UCSD-AML1 (cell line): ENCODE measurements around the gene IL1RAP.

Experiments used
- DNase-seq: peaks from one replicate; lab custom pipeline; 2025; ENCODE audit not compliant: unreplicated experiment; lab: John Stamatoyannopoulos, UW

The IL1RAP gene

DNA sequence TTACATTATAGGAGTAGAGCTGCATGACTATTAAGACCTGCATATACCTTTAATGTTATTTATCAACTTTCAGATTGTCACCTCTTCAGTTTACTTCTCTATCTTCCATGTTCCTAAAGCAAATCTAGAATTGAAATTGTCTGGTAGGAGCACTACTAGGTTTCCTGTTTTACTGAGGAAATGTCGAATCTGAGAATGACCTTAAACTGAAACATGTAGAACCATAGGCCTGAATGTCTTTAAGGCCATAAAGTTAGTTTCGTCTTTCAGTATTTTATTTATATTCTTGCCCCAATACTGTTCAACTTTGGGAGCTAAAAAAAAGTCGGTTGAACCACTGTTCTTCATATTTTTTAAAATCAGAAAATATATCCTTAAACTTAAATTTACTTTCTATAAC lies 92.7 kb downstream of the IL1RAP start:
- DNase-seq: no peak

DNA sequence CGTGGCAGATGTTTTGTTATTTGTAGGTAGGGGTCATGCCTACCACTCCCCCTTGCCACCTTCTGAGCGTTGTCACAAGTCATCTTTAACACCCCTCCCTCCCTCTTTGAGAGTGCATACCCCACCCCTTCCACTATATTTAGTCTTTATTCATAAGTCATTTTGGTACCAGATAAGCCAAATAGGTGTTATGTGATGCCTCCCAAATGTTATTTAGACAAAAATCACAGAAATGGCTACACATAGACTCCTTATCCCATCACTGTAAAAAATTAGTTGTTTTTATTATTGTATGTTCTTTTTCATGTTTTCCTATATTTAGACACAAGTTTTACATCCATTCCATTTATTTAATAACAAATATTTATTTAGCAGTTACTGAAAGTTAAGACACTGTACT lies 93.1 kb downstream of the IL1RAP start:
- no peak for DNase-seq

DNA sequence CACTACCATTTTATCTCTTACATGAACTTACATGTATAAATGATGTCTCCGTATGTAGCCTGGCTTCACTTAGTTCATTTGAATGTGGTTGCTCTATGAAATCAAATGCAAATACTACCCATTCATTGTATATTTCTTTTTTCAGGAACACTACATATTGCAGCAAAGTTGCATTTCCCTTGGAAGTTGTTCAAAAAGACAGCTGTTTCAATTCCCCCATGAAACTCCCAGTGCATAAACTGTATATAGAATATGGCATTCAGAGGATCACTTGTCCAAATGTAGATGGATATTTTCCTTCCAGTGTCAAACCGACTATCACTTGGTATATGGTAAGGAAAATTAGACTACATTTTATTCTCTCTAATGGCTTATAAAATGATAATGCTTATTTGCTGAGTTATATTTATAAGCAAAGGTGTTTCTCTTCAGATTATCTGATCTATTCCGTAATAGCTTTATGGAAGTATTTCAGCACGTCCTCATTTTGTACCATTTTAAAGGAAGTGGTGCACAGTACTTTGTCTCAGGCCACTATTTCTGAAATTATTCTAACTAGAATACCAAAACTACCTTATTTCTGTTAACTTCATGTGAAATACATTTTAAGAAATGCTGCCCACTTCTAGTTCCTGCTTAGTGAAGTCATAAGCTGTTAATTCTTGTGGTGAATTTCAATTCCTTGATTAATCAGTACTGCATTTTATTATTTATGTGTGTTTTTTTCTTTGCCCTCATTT lies 95.1 kb downstream of the IL1RAP start:
- no peak for DNase-seq

DNA sequence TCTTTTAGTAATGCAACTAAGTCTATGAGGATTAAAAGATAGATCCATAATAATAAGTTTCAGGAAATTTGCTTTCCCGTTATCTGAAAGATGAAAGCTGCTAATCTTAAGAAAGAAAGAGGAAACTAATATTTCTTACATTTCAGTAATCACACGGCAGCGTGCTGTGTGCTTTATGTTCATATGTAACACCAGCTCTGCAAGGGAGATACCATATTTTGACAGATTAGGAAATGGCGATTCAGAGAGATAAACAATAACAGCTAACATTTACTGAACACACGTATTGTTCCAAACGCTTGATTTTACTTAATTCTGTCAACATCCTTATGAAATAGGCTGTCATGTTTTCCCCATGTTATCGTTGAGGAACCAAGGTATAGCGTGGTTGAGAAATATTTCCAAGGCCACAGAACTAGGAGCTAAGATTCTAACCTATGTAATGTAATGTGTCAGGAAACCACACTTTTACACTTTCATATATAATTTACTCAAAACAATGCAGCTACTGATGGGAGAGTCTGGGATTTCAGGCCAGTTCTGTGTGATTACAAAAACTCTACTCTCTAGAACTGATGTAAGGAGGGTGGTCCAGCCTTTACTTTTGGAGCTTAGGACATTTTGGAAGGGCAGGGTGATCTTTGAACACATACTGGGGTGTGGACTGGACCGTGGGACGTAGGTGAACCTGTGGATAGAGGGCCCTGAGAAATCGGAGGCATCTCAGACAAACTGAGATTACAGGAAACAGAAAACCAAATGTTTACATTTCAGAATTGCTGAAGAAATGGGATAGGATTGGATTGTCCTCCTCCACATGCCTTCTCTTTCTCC lies 100.6 kb downstream of the IL1RAP start:
- no peak for DNase-seq

DNA sequence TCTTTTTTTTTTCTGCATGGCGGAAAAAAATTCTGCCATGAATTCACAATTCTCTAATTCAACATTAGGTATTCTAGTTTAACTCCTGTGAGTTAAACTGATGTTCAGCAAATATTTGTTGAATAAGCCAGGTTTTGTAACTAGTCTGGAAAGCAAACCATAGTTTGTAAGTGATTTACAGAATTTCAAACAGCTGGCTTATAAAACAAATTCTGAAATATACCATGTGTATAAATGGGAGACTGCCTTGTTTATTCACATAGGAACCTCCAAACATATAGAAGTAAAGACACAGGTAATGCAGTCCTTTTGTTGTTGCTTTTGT lies 101.1 kb downstream of the IL1RAP start:
- DNase-seq: no peak

DNA sequence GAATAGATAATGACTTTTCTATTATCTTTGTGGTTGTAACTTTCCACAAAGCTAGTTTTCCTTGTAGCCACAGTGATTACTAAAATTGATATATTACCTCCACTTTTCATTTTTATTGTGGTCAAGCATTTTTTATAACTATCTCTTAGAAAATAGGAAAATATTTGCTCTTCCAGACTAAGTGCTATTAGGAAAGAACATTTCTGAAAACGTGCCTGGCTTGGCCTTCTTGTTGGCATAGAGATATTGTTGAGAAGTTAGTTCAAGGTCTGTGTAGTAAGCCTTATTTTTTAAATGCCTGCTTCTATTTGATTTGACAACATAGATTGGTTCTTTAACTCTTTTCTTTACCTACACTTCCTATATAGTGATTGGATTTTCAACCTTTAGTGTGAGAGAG lies 101.7 kb downstream of the IL1RAP start:
- no peak for DNase-seq

DNA sequence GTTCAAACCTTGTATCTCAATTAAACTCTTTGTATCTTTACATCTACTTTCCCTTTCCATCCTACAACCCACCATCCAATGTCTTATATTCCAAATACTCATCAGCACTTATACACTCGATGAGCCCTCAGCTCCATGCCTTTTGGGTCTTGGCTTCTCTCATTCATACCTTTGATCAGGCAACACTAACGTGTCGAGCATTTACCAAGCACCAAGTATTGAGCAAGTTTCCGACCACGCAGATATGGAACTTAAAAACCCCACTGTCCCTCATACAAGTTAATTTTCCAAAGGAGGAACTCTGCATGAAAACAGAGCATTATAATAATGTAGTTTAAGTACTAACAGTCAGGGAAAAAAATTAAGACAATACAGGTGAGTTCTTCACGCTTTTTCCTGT lies 102.8 kb downstream of the IL1RAP start:
- DNase-seq: no peak

DNA sequence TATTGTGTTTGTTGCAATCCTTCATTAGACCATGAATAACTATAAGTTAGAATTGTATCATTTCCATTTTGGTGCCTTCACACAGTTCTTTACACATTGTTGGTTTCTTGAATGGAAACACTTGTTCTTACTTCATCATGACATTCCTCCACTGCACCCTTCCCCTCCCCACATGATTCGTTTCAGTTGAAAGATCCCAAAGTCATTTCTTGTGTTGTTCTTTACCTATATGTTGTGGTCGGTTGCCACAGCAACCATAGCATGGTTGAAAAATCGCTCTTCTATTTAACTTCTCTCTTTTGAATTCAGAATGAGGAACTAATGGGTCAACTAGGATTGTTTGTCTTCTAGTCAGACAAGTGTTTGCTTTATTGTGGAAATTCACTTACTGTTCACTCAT lies 103.3 kb downstream of the IL1RAP start:
- DNase-seq: peak; percentile 47

DNA sequence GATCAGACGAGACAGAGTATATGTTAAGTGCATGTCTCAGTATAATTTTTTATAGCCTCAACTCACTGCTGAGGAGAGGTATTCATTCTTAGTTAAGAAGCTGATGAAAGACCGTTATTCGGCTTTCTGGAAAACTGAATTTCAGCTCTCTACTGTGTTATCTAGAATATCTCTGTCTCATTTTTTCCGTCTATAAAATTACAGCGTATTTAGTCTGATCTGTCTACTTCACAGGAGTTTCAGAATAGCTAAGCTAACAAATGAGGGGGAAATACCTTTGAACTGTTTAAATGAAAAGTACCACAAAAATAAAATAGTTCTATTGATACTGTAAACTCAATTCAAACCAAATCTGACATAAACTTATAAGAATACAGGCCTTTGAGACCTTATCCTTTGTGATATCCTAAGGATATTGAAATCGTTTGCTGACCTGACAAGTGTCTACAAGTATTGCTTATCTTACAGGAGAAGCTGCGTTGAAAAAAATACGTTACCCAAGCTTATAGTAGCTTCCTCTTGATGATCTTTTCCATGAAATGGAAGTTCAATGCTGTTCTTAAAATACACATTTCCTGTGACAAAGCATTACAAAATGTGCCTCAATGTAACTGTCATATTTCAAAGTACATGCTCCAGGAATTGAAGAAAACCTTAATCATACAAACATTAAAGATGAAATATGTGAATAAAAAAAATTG lies 104.6 kb downstream of the IL1RAP start:
- no peak for DNase-seq

DNA sequence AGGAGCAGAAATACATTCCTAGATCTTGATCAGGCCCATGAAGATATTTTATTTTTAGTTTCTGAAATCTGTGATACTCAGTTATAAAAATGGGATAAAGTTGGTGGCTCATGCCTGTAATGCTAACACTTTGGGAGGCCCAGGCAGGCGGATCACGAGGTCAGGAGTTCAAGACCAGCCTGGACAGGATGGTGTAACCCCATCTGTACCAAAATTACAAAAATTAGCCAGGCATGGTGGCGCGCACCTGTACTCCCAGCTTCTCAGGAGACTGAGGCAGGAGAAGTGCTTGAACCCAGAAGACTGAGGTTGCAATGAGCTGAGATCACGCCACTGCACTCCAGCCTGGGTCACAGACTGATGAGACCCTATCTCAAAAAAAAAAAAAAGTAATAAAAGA lies 105.5 kb downstream of the IL1RAP start:
- DNase-seq: no peak

DNA sequence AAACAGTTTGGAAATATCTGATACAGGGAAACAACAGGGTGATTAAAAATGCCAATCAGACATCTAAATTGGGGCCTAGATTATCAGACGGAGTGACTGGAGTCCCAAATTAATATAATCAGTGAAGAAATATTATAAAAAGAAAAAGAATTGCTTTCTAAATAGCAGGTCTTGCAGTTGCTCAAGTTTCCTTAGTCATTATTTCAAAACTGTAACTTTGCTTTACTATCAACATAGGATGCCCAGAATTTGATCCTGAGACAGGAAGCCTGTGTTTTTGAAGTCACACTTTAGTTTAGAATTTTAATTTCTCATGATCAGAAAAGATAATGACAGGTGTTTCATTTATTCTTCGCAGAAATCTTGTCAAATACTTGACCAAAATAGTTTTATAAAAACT lies 105.9 kb downstream of the IL1RAP start:
- no peak for DNase-seq

DNA sequence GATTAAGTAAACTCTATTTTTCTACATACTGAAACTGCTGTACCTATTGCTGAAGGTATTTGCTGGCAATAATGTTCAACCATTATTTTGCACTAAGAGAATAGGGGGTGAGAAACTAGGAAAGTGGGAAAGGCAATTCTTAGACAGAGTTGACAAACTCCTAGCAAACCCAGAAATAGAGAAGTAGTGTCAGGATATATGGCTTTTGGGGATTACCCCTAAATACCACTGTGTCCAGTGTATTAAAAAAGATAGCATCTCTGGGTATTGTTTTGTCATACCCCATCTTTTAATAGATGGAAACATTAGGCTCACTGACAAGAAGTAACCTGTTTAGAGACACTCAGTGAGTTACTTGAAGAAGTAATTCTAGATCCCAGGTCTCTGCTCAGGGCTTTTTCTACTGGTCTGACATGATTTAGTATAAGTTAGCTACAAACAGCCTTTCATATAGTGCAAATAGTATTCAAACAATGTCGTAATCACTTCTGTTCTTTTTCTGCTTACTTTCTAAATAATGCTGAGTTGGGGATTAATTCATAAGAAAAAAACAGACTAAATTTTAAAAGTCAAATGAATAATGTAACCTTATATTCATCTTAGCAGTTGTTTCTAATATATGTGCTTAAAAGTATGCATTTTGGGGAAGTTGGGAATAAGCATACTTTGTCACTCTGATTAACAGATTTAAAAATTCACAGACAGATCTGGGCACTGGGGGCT lies 107.2 kb downstream of the IL1RAP start:
- DNase-seq: no peak

DNA sequence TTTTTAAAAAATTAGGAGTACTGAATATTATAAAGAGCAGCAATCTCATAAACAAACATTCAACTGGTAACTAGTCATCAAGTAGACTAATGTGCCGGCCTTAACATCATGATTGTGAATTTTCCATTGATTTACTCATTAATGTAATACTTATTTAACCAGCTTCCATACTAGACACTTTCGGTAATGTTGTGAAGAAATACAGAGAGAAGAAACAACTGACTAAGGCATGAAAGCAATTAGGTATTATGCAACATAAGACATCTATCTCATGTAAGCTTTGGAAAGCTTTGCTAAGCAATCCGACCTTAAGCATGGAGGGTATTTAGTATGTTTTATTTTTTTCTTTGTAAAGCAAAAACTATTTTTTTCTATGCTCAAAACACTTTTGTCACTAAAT lies 108.0 kb downstream of the IL1RAP start:
- no peak for DNase-seq

DNA sequence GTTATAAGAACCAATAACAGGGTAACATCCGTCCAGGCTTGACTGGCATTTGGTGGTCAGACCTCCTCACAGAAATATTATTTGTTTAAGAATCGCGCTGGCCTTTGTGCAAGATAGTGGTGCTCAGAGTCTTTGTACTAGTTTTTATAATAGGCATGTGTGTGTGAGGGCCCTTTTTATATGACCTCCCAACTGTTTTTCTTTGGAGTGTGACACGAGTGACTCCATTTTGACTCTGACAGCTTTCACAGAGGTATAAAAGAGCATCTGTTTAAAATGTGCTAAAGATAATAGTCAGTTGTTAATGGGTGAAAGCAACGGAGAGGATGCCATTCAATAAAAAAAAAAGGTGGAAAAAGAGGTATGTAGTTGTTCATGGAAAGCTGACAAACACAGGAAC lies 110.4 kb downstream of the IL1RAP start:
- no peak for DNase-seq

DNA sequence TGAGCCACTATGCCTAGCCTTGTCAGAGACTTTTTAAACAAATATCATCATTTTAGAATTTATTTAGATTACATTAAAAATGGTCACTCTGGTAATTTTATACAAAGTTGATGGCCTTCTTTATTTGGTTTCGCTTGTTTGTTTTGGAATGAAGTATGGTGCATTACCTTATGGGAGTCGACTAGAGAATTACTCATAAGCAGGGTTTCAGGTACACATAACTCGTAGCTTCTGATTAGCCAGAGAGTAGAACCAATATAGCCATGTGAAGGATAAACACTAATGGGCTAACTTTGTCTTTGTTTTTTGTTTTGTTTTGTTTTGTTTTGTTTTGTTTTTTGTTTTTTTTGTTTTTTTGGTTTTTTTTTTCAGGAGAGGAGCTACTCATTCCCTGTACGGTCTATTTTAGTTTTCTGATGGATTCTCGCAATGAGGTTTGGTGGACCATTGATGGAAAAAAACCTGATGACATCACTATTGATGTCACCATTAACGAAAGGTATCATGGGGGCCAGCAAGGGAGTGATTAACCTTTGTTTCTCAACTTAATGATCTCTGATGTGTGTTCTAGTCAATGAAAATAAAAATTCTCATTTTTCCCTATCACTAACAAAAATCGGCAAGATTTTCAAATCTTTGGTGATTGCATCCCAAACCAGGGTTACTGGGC lies 113.2 kb downstream of the IL1RAP start:
- no peak for DNase-seq

DNA sequence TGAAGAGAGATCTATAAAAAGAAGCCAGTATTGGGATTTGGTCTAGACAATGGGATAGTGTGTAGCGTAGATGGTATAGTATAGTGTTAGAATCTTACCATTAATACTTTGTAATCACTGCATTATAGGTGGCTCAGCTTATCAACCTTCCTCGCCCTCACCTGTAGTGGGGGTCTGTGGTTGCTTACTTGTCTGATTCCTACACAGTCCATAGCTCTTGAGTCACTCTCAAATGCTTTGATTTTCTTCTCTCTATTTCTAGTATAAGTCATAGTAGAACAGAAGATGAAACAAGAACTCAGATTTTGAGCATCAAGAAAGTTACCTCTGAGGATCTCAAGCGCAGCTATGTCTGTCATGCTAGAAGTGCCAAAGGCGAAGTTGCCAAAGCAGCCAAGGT lies 115.2 kb downstream of the IL1RAP start:
- no peak for DNase-seq

DNA sequence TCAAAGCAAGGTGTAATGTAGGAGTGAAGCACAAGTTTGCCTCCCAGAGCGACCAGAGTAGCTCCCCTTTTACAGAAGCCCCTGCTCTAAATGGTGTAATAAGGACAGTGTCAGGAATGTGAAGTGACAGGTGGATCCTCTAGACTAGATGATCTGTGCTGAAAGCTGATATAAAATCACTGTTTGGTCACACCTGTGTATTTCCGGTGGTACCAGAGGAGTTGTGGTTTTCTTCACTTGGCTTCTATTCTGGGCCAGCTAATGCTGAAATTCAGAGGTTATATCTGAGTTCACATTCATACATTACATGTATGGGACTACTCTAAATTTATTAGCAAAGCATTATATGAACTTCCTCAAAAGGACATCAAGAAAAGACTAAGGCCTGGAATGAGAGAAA lies 117.4 kb downstream of the IL1RAP start:
- DNase-seq: no peak

DNA sequence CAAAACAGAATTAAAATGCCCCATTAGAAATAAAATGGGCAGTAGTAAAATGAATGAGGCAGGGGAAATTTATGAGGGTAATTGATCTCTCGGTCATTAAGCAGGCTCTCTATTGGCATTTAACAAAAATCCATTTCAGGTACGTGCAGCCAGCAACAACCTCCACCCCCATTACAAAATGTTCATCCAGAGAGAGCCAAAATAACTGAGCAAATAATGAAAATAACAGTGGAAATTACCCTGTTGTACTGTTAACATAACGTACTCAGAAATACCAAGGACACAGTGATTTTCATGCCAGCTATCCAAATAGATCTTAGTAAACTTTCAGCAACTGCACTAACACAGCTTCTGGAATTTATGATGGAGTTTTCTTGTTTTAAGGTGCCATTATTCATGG lies 127.7 kb downstream of the IL1RAP start:
- no peak for DNase-seq

DNA sequence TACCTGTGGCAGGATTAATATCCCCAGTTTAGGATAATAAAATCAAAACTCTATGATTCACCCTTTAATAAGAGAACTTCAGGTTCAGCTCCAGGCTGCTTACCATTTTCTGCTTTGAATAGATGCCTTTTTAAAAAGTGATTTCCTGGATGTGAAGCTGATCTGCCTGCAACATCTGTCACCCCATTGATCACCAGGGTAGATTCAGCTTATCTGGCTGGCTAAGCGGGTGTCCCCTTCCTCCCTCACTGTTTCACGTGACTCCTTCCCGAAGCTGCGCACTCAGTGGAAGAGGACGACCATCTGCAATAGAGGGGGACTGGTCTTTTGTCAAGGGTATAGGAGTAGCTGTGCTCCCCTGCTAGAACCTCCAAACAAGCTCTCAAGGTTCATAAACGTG lies 128.1 kb downstream of the IL1RAP start:
- DNase-seq: no peak

DNA sequence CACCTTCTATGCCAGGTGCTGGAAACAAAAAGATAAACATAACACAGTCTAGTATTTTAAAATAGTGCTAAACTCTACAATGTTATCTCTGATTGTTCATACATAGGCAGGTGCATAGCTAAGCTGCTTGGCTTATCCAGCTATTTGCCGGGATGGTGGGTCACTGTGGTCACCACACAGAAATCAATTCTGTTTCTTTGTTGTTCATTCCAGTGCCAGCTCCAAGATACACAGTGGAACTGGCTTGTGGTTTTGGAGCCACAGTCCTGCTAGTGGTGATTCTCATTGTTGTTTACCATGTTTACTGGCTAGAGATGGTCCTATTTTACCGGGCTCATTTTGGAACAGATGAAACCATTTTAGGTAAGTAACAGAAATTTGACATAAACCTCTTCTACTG lies 130.2 kb downstream of the IL1RAP start:
- no peak for DNase-seq

DNA sequence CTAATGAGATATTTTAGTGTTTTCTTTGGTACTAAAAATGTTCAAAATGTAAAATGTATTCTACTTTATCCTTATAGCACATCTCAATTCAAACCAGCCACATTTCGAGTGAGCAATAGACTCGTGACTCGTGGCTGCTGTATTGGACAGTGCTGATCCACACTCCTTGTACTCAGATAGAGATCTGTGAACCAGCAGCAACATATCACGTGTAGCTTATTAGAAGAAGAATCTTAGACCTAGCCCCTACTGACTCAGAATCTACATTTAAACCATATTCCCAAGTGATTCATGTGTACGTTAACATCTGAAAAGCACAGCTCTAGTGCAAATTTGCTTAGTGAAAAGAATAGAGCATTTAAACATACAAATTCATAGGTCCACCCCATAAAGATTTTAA lies 130.9 kb downstream of the IL1RAP start:
- no peak for DNase-seq
